ENCODE measurements around the gene CIB1. TPM values are rescaled to one million over a fixed set of nuclear protein-coding genes. Genes with fewer than 3 reads are reported as not detected.

The CIB1 gene
- total and polyA plus RNA-seq, 10 of the 15 experiments (the other 5 are each of a cell fraction or from before 2014, with no cell fraction given), result 10.8 to 155 (median 81.9) TPM

GRCh38 chr15:90191794-90192509, 41.8 kb downstream of the CIB1 start (continued):
- TF ChIP-seq E2F8 (IDR thresholded peaks at IDR 0.05; ENCODE audit: low read depth, partially characterized antibody) (no peak), HDGF (IDR thresholded peaks at IDR 0.05) (peak; percentile 91), ESRRA (IDR thresholded peaks at IDR 0.05; ENCODE audit: low read length) (no peak), MYB (IDR thresholded peaks at IDR 0.05; ENCODE audit: borderline replicate concordance, low read depth, low read length) (no peak), BCLAF1 (IDR thresholded peaks at IDR 0.05) (no peak), ATF3 (IDR thresholded peaks at IDR 0.05; ENCODE audit: borderline replicate concordance, extremely low read depth, low read depth, low read length) (no peak), PRDM15 (CRISPR knock-in tag; IDR thresholded peaks at IDR 0.05) (no peak), TCF12 (IDR thresholded peaks at IDR 0.05; ENCODE audit: low read depth, low read length) (no peak), CUX1 (IDR thresholded peaks at IDR 0.05; ENCODE audit: insufficient replicate concordance, low read depth, low read length) (no peak), WRNIP1 (IDR thresholded peaks at IDR 0.05; ENCODE audit: borderline replicate concordance, low read depth, low read length) (no peak), TCF7 (IDR thresholded peaks at IDR 0.05; ENCODE audit: borderline replicate concordance) (no peak), SP1 (IDR thresholded peaks at IDR 0.05; ENCODE audit: low read depth, low read length) (no peak), NR2F1 (conservative IDR thresholded peaks at IDR 0.05) (0 out of 2 replicates have a peak, but pooled peaks have one; percentile 22), ZZZ3 (IDR thresholded peaks at IDR 0.05; ENCODE audit: control insufficient read depth, insufficient read length, low read depth) (no peak)
